Neural cell (in vitro differentiated cells): ENCODE data around the gene POU4F3. TPM values are rescaled to one million over a fixed set of nuclear protein-coding genes. Genes with fewer than 3 reads are reported as not detected.

Experiments
- H2AFZ ChIP-seq: fragments of 200-600, 300-800 bp; sonication (generic), shearing (Covaris generic); 2 replicates; pipeline ENCODE4 v1.6.0; 2014; ENCODE audit warnings: low read depth, mild to moderate bottlenecking, antibody characterized with exemption, low read length, moderate library complexity
- H3F3A ChIP-seq: fragments of 200-600 bp; shearing (Covaris generic); 2 replicates; pipeline ENCODE4 v1.6.1; 2016; ENCODE audit warnings: mild to moderate bottlenecking, moderate library complexity, mixed read lengths, antibody characterized with exemption, low read length; ENCODE audit not compliant: insufficient read depth, poor library complexity, severe bottlenecking
- H3K27ac ChIP-seq: fragments of 200-600, 300-800 bp; sonication (generic), shearing (Covaris generic); 2 replicates; pipeline ENCODE4 v1.5.1; 2014; ENCODE audit warnings: mild to moderate bottlenecking, low read length, moderate library complexity
- H3K27me3 ChIP-seq: fragments of 300-800, 200-600 bp; sonication (generic), shearing (Covaris generic); 2 replicates; pipeline ENCODE4 v1.6.0; 2014; ENCODE audit warnings: mild to moderate bottlenecking, low read depth, low read length, moderate library complexity; ENCODE audit not compliant: insufficient read depth
- H3K36me3 ChIP-seq: fragments of 300-800, 200-600 bp; sonication (generic), shearing (Covaris generic); 2 replicates; pipeline ENCODE4 v1.5.1; 2014; ENCODE audit warnings: mild to moderate bottlenecking, antibody characterized with exemption, low read length, moderate library complexity; ENCODE audit not compliant: insufficient read depth
- H3K4me2 ChIP-seq: fragments of 300-800, 200-600 bp; sonication (generic), shearing (Covaris generic); 2 replicates; pipeline ENCODE4 v1.6.0; 2014; ENCODE audit warnings: mild to moderate bottlenecking, low read length
- H3K4me3 ChIP-seq: fragments of 300-800, 200-600 bp; sonication (generic), shearing (Covaris generic); 2 replicates; pipeline ENCODE4 v1.5.1; 2014; ENCODE audit warnings: mild to moderate bottlenecking, low read length, moderate library complexity
- H3K79me2 ChIP-seq: fragments of 200-600 bp; shearing (Covaris generic); replicated peaks from 2 replicates; pipeline ENCODE4 v1.6.0; 2014; ENCODE audit warnings: mild to moderate bottlenecking, low read length, moderate library complexity; ENCODE audit not compliant: insufficient read depth
- H3K9ac ChIP-seq: fragments of 300-800, 200-600 bp; sonication (generic), shearing (Covaris generic); 2 replicates; pipeline ENCODE4 v1.6.1; 2016; ENCODE audit warnings: mild to moderate bottlenecking, low read length, mixed read lengths
- H3K9me2 ChIP-seq: fragments of 200-600 bp; shearing (Covaris generic); 2 replicates; pipeline ENCODE4 v1.6.1; 2016; ENCODE audit warnings: mild to moderate bottlenecking, low read length, mixed read lengths; ENCODE audit not compliant: insufficient read depth
- H3K9me3 ChIP-seq: fragments of 200-600, 300-800 bp; sonication (generic), shearing (Covaris generic); 2 replicates; pipeline ENCODE4 v1.6.1; 2016; ENCODE audit warnings: mild to moderate bottlenecking, mixed run types, low read length, moderate library complexity, mixed read lengths
- H4K20me1 ChIP-seq: fragments of 200-600 bp; shearing (Covaris generic); 2 replicates; pipeline ENCODE4 v1.6.1; 2016; ENCODE audit warnings: mild to moderate bottlenecking, mixed run types; ENCODE audit not compliant: insufficient read depth
- CTCF ChIP-seq: fragments of 450-650 bp; IDR thresholded peaks from 2 replicates; pipeline ENCODE4 v1.5.1; 2014; ENCODE audit warnings: antibody characterized with exemption, mild to moderate bottlenecking, moderate library complexity; ENCODE audit not compliant: poor library complexity, severe bottlenecking
- EP300 ChIP-seq: fragments of 450-650 bp; conservative IDR thresholded peaks from 2 replicates; pipeline ENCODE4 v1.6.1; 2014; ENCODE audit warnings: antibody characterized with exemption, mild to moderate bottlenecking, moderate library complexity; ENCODE audit not compliant: poor library complexity, severe bottlenecking
- EZH2 ChIP-seq: fragments of 200-600, 300-800 bp; shearing (Covaris generic), sonication (generic); IDR thresholded peaks from 2 replicates; pipeline ENCODE4 v1.6.1; 2014; ENCODE audit warnings: antibody characterized with exemption, low read length, borderline replicate concordance, mild to moderate bottlenecking; ENCODE audit not compliant: insufficient read depth, poor library complexity, severe bottlenecking
- MXI1 ChIP-seq: fragments of 450-650 bp; conservative IDR thresholded peaks from 2 replicates; pipeline ENCODE4 v1.6.1; 2014; ENCODE audit warnings: antibody characterized with exemption, mild to moderate bottlenecking; ENCODE audit not compliant: poor library complexity, severe bottlenecking
- POLR2AphosphoS5 ChIP-seq: IDR thresholded peaks from 2 replicates; pipeline ENCODE4 v1.6.1; 2012
- RAD21 ChIP-seq: fragments of 450-650 bp; conservative IDR thresholded peaks from 2 replicates; pipeline ENCODE4 v1.6.1; 2014; ENCODE audit warnings: antibody characterized with exemption, mild to moderate bottlenecking, moderate library complexity
- REST ChIP-seq: IDR thresholded peaks from 2 replicates; pipeline ENCODE4 v1.6.1; 2012; ENCODE audit warnings: borderline replicate concordance
- SMC3 ChIP-seq: fragments of 450-650 bp; conservative IDR thresholded peaks from 2 replicates; pipeline ENCODE4 v1.6.1; 2014; ENCODE audit warnings: antibody characterized with exemption, mild to moderate bottlenecking, moderate library complexity; ENCODE audit not compliant: poor library complexity
- TAF1 ChIP-seq: IDR thresholded peaks from 2 replicates; pipeline ENCODE4 v1.6.1; 2012; ENCODE audit warnings: low read depth
- polyA plus RNA-seq: library from polyadenylated mRNA; depleted of rRNA; stranded (reverse); fragments of >200 nt; gene quantifications from 2 replicates; pipeline ENCODE4 v1.2.3, GENCODE V29; 2014

POU4F3 gene
- polyA plus RNA-seq, 1 donor from 2014 or later, result 0.15 TPM

GRCh38 chr5:146341854-146342253, 3.2 kb downstream of the POU4F3 start:
- H3K4me2 ChIP-seq, result no peak overlapping the region
- H2AFZ ChIP-seq, result no peak overlapping the region
- H3K4me3 ChIP-seq, result no peak overlapping the region
- no peaks in the 10 kb centered on the region for H4K20me1 ChIP-seq
- H3K27me3 ChIP-seq, result peaks cover 100% of the 10 kb centered on the region
- H3K27ac ChIP-seq, result no peak overlapping the region
- no peaks in the 10 kb centered on the region for H3K9me3 ChIP-seq
- TF ChIP-seq REST (no peak), RAD21 (no peak), CTCF (no peak), SMC3 (no peak), POLR2AphosphoS5 (no peak), EP300 (no peak), MXI1 (no peak), TAF1 (no peak), EZH2 (no peak)
- H3F3A ChIP-seq, result no peaks in the 10 kb centered on the region
- H3K36me3 ChIP-seq, result no peaks in the 10 kb centered on the region
- H3K9ac ChIP-seq, result no peak overlapping the region
- H3K9me2 ChIP-seq, result no peaks in the 10 kb centered on the region
- H3K79me2 ChIP-seq, result no peaks in the 10 kb centered on the region

GRCh38 chr5:146342519-146342881, 3.9 kb downstream of the POU4F3 start:
- Histone ChIP-seq H3K4me2 (no peak overlapping the region), H3K36me3 (no peaks in the 10 kb centered on the region), H3K4me3 (no peak overlapping the region), H2AFZ (no peak overlapping the region), H3K27me3 (peaks cover 100% of the 10 kb centered on the region), H3K9ac (no peak overlapping the region), H3K9me2 (no peaks in the 10 kb centered on the region), H4K20me1 (no peaks in the 10 kb centered on the region), H3K79me2 (no peaks in the 10 kb centered on the region), H3F3A (no peaks in the 10 kb centered on the region), H3K9me3 (no peaks in the 10 kb centered on the region), H3K27ac (no peak overlapping the region)
- TF ChIP-seq EZH2, result no peak
- no peak for TF ChIP-seq POLR2AphosphoS5
- TF ChIP-seq TAF1, result no peak
- TF ChIP-seq EP300, result no peak
- TF ChIP-seq SMC3, result no peak
- TF ChIP-seq CTCF, result no peak
- TF ChIP-seq MXI1, result no peak
- TF ChIP-seq RAD21, result no peak
